Tibial nerve (tissue), 4 donors: ENCODE measurements around the gene SLC17A9. TPM values are rescaled to one million over a fixed set of nuclear protein-coding genes. Genes with fewer than 3 reads are reported as not detected.

Source experiments
- DNase-seq, 2 donors: peaks; one replicate each; pipeline ENCODE4 v3.0.0-alpha.2; 2019; ENCODE audit warnings: low spot score in 2 of 2
- H3K27ac ChIP-seq, 4 donors: fragments of 200-600 bp; sonication (generic) in 3 of 4; one replicate each; pipeline ENCODE4 v1.5.1; 2017 to 2019; ENCODE audit warnings: mild to moderate bottlenecking in 1 of 4
- H3K27me3 ChIP-seq, 2 donors: fragments of 200-600 bp; sonication (generic) in 1 of 2; one replicate each; pipeline versions ENCODE4 v1.5.1 to v1.6.0; 2017 to 2019
- H3K36me3 ChIP-seq, 3 donors: fragments of 200-600 bp; sonication (generic); one replicate each; pipeline ENCODE4 v1.5.1; 2018 to 2019
- H3K4me1 ChIP-seq, 4 donors: fragments of 200-600 bp; sonication (generic) in 3 of 4; one replicate each; pipeline ENCODE4 v1.5.1; 2017 to 2019
- H3K4me3 ChIP-seq, 4 donors: fragments of 200-600 bp; sonication (generic) in 3 of 4; one replicate each; pipeline ENCODE4 v1.5.1; 2017 to 2019; ENCODE audit warnings: mild to moderate bottlenecking in 1 of 4, moderate library complexity in 1 of 4
- H3K9me3 ChIP-seq, 4 donors: fragments of 200-600 bp; sonication (generic) in 3 of 4; one replicate each; pipeline ENCODE4 v1.5.1; 2017 to 2019
- EP300 ChIP-seq, 2 donors: sonication (generic); formaldehyde crosslinking; IDR thresholded peaks; one replicate each; pipeline ENCODE4 v1.6.1; 2017; ENCODE audit warnings: antibody characterized with exemption in 2 of 2, mild to moderate bottlenecking in 1 of 2
- POLR2A ChIP-seq, 2 donors: fragments of 450-650 bp; IDR thresholded peaks; one replicate each; pipeline ENCODE4 v1.6.1; 2017; ENCODE audit warnings: antibody characterized with exemption in 2 of 2, mild to moderate bottlenecking in 2 of 2, moderate library complexity in 2 of 2
- WGBS, 2 donors: methylation state at CpG; one replicate each; pipeline ENCODE4 v1.1.5; 2018; 5-methylcytosine and 5-hydroxymethylcytosine counted together
- total RNA-seq, 4 donors: library from RNA; depleted of rRNA; stranded (reverse); fragments of >200 nt; gene quantifications; one replicate each; pipeline ENCODE4 v1.1.0, GENCODE V29; 2016
- TF ChIP-seq, protein P1 (sequence below), 5 experiments: fragments of 200-600 bp in 3 of 5; fragments of 450-650 bp in 2 of 5; sonication (generic) in 3 of 5; IDR thresholded peaks; one replicate each; pipeline ENCODE4 v1.5.1; 2016 to 2019; ENCODE audit warnings: antibody characterized with exemption in 5 of 5, mild to moderate bottlenecking in 3 of 5, moderate library complexity in 2 of 5

The SLC17A9 gene
- total RNA-seq, 4 donors from 2014 or later, result 3.9 to 13.5 (median 4.5) TPM

DNA sequence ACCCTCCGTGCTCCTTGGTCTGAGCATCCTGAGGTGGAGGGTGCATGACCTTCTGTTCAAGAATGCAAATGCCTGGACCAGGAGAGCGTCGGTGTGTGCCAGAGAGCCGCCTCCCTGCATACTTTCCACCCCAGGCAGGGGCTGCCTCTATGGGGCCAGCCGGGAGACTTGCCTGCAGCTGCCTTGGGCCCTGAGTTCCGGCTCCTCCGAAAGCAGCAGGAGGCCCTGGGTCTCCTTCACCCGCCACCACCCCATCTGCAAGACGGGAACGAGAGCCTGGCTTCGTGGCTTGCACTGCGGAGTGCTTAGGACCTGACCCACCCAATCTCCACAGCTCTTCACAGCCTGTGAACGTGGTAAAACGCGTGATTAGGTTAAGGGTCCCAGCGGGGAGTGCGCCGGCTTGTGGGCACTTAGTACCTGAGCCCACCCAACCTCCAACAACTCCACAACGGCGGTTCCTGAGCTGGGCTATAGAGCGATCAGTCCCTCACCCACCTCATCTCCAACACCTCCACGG is 37.9 kb downstream of the SLC17A9 start:
- 56 to 74% methylated on average over 21 to 22 of the region's 22 CpGs for WGBS, 2 donors
- no peak overlapping the region for H3K27ac ChIP-seq
- no peaks in the 10 kb centered on the region for H3K4me1 ChIP-seq
- no peaks in the 10 kb centered on the region for H3K9me3 ChIP-seq
- TF ChIP-seq, protein P1, sequence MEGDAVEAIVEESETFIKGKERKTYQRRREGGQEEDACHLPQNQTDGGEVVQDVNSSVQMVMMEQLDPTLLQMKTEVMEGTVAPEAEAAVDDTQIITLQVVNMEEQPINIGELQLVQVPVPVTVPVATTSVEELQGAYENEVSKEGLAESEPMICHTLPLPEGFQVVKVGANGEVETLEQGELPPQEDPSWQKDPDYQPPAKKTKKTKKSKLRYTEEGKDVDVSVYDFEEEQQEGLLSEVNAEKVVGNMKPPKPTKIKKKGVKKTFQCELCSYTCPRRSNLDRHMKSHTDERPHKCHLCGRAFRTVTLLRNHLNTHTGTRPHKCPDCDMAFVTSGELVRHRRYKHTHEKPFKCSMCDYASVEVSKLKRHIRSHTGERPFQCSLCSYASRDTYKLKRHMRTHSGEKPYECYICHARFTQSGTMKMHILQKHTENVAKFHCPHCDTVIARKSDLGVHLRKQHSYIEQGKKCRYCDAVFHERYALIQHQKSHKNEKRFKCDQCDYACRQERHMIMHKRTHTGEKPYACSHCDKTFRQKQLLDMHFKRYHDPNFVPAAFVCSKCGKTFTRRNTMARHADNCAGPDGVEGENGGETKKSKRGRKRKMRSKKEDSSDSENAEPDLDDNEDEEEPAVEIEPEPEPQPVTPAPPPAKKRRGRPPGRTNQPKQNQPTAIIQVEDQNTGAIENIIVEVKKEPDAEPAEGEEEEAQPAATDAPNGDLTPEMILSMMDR (IDR thresholded peaks at IDR 0.05), result no peak
- TF ChIP-seq EP300 (IDR thresholded peaks at IDR 0.05) (no peak), POLR2A (IDR thresholded peaks at IDR 0.05) (no peak)
- H3K4me3 ChIP-seq, result no peak overlapping the region
- peaks cover 0 to 76% of the 10 kb centered on the region in 2 donors for H3K27me3 ChIP-seq
- no peak for DNase-seq
- no peaks in the 10 kb centered on the region for H3K36me3 ChIP-seq

DNA sequence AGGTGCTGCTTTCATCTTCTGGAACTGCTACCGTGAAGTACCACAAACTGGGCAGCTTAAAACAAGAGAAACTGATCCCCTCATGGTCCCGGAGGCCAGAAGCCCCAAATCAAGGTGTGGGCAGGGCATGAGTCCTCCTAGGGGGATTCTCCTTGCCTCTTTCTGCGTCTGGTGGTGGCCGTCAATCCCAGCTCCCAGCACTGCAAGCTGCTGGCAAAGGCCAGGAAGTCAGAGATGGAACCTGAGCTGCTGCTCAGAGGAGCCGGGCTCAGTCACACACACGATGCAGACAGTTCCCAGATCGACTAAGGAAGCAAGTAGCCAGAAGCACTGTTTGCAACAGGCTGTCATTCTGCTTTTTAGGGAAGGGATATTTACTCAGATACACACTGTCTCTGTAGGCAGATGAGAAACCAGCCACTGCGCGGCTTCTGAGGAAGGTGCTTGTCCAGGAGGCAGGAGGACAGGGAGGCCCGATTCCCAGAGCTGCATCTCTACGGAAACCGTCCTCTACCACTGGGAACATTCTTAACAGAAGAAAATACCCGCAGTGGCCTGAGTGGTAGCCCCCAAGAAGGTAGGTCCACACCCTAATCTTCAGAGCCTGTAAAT is 38.8 kb downstream of the SLC17A9 start:
- WGBS, 2 donors, result 69 to 70% methylated on average over 13 of the region's 13 CpGs
- TF ChIP-seq EP300 (IDR thresholded peaks at IDR 0.05) (no peak), POLR2A (IDR thresholded peaks at IDR 0.05) (no peak)
- TF ChIP-seq, protein P1 (IDR thresholded peaks at IDR 0.05), result no peak
- Histone ChIP-seq H3K9me3 (no peaks in the 10 kb centered on the region), H3K36me3 (no peaks in the 10 kb centered on the region), H3K27ac (no peak overlapping the region), H3K4me3 (no peak overlapping the region), H3K27me3 (peaks cover 0 to 75% of the 10 kb centered on the region in 2 donors), H3K4me1 (no peaks in the 10 kb centered on the region)
- DNase-seq, result no peak

DNA sequence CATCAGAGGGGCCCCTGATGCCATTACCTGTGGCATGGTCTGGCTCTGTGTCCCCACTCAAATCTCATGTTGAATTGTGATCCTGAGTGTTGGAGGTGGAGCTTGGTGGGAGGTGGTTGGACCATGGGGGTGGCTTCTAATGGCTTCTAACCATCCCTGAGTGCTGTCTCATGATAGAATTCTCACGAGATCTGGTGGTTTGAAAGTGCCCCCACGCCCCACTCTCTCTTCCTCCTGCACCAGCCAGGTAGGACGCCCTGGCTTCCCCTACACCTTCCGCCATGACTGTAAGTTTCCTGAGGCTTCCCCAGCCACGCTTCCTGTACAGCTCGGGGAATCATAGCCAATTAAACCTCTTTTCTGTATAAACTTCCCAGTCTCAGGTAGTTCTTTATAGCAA is 39.4 kb downstream of the SLC17A9 start:
- TF ChIP-seq, protein P1 (IDR thresholded peaks at IDR 0.05), result no peak
- TF ChIP-seq EP300 (IDR thresholded peaks at IDR 0.05) (no peak), POLR2A (IDR thresholded peaks at IDR 0.05) (no peak)
- Histone ChIP-seq H3K9me3 (no peaks in the 10 kb centered on the region), H3K36me3 (no peaks in the 10 kb centered on the region), H3K4me3 (no peak overlapping the region), H3K27me3 (peaks cover 0 to 77% of the 10 kb centered on the region in 2 donors), H3K27ac (no peak overlapping the region), H3K4me1 (no peaks in the 10 kb centered on the region)
- WGBS, 2 donors, result 73 to 84% methylated on average over 6 of the region's 6 CpGs
- DNase-seq, result no peak

DNA sequence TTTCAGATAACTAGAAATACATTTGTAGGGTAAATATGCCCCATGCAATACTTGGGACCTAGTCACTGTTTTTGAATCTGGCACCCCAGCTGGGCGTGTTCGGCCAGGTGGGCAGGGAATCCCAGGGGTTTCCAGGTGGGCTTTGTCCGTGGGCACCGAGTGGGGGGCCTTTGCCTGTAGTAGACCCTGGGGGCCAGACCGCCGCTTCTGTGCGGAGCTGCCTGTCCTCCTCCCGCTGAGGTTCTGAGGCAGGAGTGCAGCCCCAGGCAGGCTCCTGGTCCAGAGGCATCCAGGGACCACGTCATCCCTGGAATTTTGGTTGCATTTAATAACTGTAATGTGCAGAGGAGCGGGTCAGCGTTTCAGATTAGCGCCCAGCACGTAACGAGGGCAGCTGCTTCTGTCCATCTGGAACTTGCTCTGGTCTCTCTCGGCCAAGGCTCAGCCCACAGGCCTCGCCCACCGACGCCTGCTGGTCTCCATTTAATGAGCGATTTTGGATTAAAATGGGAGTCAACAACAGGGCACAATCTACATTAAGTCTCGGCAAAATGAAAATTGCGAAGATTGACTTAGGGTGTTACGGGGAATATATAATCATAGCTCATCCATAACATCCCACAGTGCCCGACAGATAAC is 41.5 kb downstream of the SLC17A9 start:
- Histone ChIP-seq H3K9me3 (no peaks in the 10 kb centered on the region), H3K4me3 (no peak overlapping the region), H3K27ac (no peak overlapping the region), H3K27me3 (peaks cover 0 to 83% of the 10 kb centered on the region in 2 donors), H3K4me1 (no peaks in the 10 kb centered on the region), H3K36me3 (no peaks in the 10 kb centered on the region)
- DNase-seq, result no peak
- WGBS, 2 donors, result 82 to 87% methylated on average over 20 to 23 of the region's 23 CpGs
- no peak for TF ChIP-seq EP300 (IDR thresholded peaks at IDR 0.05)
- TF ChIP-seq, protein P1 (IDR thresholded peaks at IDR 0.05), result no peak
- TF ChIP-seq POLR2A (IDR thresholded peaks at IDR 0.05), result no peak

DNA sequence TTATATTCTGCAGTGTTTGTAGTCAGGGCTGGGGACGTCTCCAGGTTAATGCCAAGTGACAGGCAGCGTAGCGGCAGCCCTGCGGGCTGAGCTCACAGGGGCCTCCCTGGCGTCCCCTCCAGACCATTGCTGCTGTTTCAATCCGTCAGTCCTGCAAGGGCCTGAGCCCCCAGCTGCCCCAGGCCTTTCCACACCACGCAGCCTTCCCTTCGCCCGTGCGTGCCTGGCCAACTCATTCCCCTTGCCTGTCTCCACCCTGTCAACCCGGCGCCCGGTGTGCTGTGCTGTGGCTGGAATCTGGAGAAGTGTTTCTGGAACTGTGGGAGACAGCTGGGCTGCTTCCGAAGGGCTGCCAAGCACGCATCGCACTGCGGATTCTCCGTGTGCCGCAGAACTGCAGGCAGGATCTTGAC is 42.4 kb downstream of the SLC17A9 start:
- H3K36me3 ChIP-seq, result no peaks in the 10 kb centered on the region

More for the DNA sequence above, 42.4 kb downstream of the SLC17A9 start:
- no peak for TF ChIP-seq EP300 (IDR thresholded peaks at IDR 0.05)
- Histone ChIP-seq H3K4me3 (no peak overlapping the region), H3K27ac (no peak overlapping the region), H3K27me3 (peaks cover 0 to 92% of the 10 kb centered on the region in 2 donors), H3K9me3 (no peaks in the 10 kb centered on the region), H3K4me1 (no peaks in the 10 kb centered on the region)
- DNase-seq, result no peak
- 73 to 76% methylated on average over 19 of the region's 19 CpGs for WGBS, 2 donors
